Activated T-cell treated with anti-CD3 and anti-CD28 coated beads, Interleukin-2, amount 50 U/mL, for 48 hours (primary cell): Measurements from ENCODE around the gene SHISA4.
A peak's percentile ranks its signal among the peaks of the same experiment; 100 is the strongest.

Experiments
- DNase-seq, 2 experiments: peaks; one replicate each; pipeline ENCODE4 v3.0.0-alpha.2; 2020

SHISA4 gene

DNA sequence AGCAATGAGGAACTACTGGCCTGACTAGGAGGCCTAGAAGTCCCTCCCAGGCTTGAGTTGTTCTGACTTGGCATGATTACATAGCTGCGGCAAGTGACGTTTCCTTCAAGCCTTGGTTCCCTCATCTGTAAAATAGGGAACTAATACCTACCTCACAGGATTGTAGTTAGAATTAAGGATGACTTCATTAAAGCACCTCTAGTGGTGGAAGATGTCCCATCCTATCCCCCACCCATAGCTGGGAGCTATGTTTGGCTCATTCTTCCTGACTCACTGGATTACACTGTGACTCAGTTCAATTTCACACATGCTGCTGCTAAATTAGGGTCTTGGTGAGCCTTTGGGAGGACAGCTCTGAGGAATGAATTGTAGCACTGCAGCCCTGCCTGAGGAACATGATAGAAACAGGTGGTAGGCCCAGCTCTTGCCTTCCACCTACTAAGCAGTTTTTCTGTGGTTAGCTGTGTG lies 6.0 kb upstream of the SHISA4 start:
- DNase-seq, result no peak

DNA sequence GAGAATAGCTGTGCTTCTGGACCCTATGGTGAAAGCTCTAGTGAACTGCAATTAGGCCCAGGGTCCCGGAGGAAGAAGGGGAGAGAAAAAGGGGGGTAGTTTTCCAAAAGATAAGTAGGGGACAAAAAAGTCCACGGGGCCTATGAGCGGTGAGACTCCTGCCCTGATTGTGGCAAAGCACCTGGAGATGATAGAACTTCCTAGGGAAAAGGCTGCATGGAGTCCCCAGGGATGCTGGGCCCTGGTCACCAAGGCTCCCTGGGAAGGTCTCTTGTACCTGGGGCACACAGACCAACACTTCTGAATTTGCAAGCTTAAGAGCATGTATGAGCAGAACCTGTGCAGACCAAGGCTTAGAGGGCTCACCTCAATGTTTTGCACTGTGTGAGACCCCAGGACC lies 5.4 kb upstream of the SHISA4 start:
- DNase-seq, result no peak

DNA sequence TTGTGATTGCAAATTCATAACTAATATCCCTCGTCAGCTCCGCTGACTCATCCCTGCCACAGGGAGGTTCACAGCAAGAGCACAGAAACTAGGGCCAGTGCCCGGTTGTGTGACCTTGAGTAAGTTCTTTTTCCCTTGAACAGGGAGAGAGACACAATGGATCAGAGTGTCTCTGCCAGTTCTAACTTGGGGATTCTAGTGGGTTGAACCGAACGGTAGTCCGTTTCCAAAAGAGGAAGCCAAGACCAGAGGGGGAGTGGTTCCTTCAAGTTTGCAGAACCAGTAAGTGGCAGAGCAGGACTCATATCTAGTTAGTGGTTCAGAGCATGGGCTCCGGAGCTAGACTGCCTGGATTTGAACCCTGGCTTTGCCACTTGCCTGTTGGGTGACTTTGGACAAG lies 4.9 kb upstream of the SHISA4 start:
- DNase-seq, result peak in 1 of 2 experiments; percentile 36

DNA sequence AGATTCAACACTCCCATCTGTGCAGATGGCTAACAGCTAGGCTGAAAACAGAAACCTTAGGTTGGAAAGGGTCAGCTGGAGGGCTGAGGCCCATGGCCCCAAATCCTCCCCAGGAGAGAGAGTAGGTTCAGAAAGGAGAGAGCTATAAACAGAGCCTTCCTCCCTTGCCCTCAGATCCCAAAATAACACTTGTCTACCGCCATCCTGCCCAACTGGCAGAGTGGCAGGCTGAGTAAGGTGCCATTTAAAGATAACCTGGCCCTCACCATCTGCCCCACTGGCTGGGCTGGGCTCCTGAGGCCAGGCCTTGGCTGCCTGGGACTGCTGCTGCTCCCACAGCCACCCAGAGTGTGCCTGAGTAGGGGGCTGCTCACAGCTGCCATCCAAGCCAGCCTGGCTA lies 4.3 kb upstream of the SHISA4 start:
- DNase-seq, result no peak

DNA sequence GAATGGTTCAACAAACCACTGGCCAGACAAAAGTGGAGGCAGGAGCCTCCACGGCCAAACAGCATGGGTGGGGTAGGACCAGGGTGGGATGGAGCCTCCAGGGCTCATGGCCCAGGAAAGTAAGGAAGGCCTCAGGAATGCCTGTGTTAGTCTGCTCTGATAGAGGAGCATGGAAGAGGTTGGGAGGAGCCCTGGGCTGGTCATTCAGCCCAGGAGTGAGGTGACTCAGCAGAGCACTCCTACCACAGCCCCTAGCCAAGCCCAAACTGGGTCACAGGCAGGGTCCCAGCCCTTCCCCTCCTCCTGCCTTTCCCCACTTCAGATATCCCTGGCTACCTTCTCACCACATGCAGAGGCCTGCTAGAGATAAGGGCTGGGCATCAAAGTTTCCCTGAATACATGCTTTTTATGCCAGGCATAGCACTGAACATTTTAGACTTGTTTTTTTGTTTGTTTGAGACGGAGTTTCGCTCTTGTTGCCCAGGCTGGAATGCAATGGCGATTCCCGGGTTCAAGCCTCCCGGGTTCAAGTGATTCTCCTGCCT lies 3.1 kb upstream of the SHISA4 start:
- no peak for DNase-seq

DNA sequence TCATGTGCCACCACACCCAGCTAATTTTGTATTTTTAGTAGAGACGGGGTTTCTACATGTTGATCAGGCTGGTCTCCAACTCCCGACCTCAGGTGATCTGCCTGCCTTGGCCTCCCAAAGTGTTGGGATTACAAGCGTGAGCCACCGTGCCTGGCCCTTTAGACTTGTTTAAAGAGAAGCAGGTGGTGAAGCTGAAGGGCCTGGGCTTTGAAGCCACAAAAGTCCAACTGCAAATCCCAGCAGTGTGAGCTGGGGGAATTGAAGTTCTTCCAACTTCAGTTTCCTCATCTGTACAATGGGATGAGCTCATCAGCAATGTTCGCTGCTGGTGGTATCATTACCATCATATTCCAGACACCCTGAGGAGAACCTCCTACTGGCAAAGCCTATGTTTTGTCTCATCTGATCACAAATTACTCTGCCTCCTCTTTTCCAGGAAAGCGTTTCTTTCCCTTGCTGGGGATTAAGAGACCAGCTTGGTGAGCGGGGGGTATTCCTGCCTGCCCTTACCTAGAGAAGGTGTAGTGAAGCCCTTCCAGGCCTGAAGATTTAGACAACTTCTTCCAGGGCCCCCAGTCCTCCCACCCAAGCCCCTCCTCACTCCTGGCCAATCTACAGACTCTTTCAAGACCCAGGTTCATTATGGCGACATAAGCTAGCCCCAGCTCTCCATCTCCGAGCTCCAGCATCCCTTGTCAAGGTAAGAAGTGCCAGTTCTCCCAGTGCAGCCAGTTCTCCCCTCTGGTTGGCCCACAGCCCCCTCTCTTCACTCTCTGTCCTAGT lies 2.4 kb upstream of the SHISA4 start:
- no peak for DNase-seq

DNA sequence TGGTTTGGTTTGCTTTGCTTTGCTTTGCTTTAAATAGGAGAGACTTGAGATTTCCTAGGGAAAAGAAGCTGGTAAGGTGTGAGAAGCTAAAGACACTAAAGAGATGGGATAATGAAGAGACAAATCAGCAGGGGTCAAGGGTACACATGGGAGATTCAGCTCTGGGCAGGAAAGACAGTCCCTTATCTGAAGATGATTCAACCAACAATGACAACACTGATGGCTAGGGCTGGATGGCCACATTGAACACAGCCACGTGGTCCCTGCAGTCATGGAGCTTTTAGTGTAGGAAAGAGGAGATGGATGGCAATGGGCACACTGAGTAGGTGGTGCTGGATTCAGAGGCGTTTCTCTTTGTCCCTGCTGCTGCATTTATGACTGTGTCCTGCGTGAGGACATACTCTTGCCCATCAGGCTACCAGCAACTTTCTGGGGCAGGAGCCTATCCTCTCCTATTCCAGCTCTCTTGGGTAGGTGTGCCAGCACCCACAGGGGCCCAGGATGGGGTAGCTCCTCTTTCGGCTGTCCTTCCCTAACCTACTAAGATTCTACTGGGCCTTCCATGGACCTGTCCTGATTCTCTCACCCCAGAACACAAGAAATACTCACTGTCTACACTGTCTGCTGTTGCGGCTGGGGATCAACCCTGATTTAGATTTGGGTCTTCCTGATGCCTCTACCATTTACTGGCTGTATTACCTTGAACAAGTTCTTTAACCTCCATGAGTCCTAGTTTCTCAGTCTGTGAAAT lies 1.4 kb upstream of the SHISA4 start:
- DNase-seq, result no peak

DNA sequence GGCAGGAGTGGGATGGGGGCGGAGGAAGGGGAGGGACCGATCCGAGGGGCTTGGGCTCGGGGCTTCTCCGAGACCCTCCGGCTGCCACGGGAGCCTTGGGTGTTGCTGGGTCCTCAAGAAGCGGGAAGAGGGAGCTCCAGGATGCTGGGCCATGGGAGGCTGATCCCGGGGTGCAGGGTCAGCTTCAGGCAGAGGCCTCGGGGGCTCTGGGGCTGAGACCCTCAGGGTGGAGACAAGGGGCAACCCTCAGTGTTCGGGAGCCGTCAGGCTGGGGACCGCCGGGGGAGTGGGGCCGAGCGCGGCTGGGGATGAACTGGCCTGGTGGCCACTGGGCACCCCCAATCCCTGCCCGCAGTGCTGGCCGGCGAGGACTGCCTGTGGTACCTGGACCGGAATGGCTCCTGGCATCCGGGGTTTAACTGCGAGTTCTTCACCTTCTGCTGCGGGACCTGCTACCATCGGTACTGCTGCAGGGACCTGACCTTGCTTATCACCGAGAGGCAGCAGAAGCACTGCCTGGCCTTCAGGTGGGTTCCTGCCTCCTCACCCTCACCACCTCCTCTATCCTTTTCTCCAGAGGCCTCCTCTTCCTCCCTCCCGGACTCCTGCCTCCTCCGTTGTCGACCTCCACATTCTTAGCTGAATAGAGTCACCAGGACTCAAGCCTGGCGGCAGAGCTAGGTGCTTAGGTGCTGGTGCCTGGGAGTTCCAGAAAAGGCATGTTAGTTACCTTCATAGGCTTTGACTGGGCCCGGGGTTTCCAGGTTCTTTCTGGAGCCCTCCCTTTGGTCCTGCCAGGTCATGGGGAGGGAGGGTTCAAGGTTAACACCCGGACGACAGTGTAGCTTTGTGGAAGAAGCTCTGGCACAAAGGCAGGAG lies 631 bp downstream of the SHISA4 start:
- DNase-seq, result no peak

DNA sequence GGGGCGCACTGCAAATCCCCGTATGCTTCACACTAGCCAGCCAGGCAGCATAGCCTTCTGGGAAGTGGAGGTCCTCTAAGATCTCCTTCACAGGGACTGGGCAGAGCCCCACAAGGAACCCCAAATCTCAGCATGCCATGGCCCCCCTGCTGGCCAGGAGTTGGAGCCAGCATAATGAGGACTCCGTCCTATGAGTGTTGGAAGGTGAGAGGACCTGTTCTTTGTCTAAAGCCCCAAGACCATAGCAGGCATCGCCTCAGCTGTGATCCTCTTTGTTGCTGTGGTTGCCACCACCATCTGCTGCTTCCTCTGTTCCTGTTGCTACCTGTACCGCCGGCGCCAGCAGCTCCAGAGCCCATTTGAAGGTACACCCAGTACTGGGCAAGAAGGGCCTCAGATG lies 1.5 kb downstream of the SHISA4 start:
- no peak for DNase-seq

DNA sequence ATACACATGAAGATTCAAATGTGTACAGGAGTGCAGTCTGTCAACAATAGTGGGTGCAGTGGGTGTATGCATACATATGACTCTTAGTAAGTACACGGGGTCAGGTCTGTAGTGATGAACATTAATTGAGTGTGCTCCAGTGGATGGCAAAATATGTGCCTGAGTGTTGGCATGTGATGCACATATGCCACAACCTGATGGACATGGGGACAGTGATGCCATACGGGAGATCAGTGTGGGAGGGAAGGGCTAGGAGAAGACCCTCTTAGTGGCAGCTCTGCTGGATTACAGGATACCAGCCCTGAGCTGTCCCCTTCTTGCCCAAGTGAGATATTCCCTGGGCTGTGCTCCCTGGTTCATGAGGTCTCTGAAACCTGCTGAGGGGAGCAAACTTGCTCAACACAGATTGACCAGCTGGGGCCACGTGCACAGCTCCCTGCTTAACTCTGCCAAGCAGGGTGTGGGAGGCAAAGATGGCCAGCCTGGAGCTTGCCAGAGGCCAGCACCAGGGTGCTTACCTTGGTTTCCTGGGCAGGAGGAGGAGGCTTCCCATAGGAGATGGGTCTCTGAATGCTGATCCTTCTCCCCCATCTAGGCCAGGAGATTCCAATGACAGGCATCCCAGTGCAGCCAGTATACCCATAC lies 2.2 kb downstream of the SHISA4 start:
- no peak for DNase-seq

DNA sequence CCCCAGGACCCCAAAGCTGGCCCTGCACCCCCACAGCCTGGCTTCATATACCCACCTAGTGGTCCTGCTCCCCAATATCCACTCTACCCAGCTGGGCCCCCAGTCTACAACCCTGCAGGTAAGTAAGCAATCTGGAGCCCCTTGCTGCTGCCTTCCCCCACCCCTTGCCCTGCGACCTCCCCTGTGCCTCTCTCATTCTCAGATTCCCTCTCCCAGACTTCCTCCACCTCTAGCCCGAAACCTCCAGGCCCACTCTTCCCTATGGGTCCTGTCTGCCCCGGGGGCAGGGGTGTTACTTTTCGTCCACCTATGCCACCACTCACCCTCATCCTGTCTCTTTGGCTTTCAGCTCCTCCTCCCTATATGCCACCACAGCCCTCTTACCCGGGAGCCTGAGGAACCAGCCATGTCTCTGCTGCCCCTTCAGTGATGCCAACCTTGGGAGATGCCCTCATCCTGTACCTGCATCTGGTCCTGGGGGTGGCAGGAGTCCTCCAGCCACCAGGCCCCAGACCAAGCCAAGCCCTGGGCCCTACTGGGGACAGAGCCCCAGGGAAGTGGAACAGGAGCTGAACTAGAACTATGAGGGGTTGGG lies 2.9 kb downstream of the SHISA4 start:
- no peak for DNase-seq

DNA sequence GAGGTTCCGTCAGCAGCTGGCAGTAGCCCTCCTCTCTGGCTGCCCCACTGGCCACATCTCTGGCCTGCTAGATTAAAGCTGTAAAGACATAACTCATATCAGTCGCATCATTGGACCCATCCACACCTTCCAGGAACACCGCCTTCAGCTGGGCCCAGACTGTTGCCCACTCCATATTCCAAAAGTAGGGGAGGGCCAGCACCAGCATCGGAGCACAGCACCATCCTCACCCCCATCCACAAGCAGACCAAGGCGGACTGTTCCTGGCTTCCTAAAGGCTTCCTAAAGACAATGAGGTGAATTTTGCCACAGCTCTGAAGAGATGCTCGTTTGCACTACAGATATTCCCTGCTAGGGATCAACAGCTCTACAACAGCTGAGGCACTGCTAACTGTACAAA lies 3.5 kb downstream of the SHISA4 start:
- DNase-seq, result no peak

DNA sequence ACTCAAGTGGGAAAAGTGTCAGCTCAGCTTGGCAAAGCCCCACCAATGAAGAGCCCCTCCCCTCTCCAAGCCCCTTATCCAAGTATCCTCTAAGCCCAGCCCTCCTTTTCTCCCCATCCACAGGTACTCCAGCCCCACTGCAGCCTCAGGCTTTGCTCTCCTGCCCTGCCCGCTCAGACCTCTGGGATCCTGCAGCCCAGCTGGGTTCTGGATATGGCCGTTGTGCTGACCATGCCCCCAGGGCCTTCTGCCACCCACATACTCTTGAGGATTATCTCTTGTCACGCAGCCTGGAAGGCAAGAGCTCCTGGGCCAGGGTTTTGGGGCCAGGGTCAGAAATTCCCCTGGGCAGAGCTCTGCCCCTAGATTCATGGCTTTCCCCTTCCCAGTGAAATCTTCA lies 4.7 kb downstream of the SHISA4 start:
- DNase-seq, result no peak

DNA sequence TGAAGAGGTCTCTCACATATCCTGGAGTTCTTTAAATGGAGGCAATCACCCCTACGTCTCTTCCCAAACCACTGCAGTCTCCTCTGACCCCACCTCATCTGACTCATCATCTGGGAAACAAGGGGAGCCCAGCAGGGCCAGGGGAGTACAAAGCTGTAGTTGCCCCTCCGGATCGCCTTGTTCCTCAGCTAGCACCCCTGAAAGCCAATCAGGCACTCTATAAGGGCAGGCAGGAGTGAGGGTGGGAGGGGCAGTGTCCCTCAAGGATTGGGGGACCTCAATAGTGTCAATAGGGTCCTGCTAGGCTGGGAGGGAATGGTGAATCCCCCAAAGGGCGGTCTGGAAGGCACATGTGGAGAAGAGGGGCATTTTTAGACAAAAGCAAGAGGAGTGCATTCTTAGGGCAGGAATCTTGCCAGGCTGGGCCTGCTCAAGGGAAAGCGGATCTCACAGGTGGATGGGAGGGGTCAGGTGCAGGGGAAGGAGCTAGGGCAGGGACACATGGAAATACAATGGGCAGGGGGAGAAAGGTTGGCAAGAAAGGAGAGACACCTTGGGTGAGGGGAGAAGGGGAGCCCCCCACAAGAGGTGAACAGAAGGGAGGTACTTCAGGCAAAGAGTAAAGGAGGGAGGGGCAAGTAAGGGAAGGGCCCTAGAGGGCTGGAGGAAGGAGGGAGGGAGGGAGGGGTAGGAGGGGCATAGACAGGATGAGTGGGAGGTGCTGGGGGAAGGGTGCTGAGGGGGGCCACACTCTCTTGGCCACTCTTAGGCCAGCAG lies 5.8 kb downstream of the SHISA4 start:
- DNase-seq, result no peak

DNA sequence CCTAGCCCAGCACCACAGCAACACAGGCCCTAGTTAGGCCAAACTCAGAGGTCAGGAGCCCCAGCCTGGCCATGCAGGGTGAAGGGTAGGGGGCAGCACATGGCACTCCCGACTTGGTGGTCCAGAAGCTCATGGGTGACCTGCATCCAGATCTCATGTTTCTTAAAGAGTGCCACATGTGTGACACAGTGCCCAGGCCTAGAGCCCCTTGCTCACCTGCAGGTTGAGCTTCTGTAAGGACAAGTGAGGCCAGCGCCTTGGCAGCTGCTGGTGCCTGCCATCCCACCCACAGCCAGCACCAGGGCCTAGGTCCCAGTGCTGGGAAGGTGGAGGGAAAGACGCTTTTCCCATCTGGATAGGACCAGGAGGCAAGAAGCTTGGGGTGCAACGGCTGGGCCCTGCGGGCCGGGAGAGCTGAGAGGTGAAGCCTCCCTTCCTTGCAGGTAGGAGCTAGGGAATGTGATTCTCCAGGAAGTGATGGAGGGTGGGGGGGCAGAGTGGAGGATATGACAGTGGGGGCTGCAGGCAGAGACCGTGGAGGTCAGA lies 6.5 kb downstream of the SHISA4 start:
- DNase-seq, result no peak

DNA sequence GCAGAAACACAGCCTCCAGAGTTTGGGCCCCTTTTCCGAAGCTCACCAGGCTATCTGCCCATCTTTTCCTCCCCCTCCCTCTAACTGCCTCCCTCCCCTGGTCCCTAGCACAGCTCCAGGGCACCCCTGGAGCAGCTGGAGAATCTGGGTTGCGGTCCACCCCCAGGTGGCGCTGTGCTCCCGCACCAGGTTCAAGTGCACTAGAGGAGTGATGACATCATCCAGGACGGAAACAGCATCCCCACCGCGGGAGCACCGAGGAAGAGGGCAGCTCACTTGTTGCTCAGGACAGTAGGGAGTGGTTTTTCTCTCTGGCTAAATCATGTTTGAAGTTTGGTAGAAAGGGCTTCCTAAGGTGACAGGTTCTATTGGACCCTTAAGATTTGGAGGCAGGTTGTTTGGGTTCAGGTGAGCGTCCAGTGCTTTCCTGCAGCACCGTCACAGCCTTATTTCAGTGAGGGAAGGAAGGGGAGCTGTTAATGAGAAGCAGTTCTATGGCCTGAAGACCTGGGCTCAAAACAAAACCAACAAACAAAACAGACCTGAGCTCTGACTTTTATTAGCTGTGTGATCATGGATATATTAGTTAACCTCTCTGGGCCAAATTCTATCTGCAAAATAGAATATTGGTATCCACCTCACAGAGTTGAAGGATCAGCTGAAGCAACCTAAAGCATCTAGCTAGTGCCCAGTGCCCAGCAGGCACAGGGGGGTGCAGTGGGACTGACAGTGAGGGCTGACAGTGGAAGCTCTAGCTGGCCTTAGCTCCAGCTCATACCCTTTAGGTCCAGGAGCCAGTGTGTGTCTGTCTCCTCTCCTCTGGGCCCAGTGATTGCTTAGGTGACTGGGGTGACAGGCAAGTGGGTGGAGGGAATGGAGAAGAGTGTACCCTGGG lies 7.5 kb downstream of the SHISA4 start:
- DNase-seq, result peak; percentile 91 to 93

DNA sequence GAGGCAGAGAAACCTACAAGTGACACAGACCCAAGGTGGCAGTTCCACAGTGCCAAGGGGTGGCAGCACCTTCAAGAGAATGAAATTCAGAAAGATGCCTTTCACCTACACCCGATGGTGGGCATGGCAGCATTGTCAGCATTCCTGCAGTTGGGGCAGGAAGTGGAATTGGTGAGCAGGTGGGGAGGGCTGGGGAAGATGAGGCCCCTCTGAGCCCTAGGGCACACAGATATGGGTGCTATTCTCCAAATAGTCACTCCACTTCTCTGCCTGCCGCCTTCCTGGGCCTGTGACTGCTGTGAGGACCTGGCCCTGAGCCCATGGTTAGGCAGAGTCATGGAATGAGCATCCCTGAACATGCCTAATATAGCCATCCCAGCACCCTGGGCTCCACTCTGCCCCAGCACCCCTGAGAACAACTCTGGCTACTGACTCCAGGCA lies 8.3 kb downstream of the SHISA4 start:
- DNase-seq, result no peak

DNA sequence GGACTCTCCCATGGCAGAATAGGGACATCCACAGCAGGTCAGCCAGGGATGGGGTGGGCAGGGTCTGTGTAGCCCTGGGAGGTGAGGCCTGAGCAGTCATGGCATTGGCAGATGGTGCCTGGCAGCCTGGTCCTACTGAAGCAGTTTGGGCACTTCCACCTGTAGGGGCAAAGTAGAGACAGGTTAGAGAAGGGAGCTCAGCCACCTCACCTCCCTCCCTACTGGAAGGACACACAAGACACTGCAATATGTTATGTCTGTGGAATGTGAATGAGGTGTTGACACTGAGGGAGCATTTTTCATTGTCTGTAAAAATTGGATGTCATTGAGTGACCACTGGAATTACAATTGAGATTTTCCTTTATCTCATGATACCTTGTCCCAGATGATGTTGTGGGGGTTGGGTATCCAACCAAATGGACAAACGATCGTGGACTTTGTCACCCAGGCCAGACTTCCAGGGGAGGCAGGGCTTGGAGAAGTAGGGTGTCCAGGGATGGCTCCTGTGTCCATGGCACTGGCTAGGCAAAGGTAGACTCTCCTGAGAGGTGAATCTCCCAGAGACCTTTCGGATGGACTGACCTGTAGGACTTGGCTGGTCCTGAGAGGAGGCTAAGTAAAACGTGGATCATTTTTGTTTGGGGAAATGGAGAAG lies 9.7 kb downstream of the SHISA4 start:
- no peak for DNase-seq

DNA sequence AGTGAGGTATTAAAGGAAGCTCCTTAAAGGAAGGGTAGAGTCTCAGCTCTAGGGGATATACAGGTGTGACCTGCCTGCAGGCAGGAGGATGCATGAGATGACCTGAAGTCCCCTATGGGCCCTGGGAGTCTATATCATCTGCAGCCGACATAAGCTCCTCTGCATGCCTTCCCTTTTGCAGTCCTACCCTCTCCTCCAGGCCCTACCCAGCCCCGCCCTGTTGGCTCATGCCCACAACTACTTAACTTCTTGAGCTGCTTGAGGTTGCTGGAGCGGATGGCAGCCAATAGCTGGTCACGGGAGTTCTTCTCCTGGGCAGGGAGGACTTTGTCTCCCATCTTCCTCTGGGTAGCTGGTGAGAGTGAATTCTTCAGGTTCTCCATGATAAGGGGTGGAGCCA lies 10.3 kb downstream of the SHISA4 start:
- no peak for DNase-seq
